Left ventricle myocardium inferior (tissue), 1 donor: ENCODE data around the gene BNC2. TPM values are rescaled to one million over a fixed set of nuclear protein-coding genes. Genes with fewer than 3 reads are reported as not detected.

Experiments
- DNase-seq: peaks from one replicate; pipeline ENCODE4 v3.0.0-alpha.2; 2020
- H3K27ac ChIP-seq: fragments of 200-600 bp; replicated peaks from 2 replicates; pipeline ENCODE4 v1.8.0; 2021
- H3K27me3 ChIP-seq: fragments of 200-600 bp; 2 replicates; pipeline ENCODE4 v1.8.0; 2021; ENCODE audit warnings: low read depth
- H3K36me3 ChIP-seq: fragments of 200-600 bp; 2 replicates; pipeline ENCODE4 v1.8.0; 2021
- H3K4me1 ChIP-seq: fragments of 200-600 bp; 2 replicates; pipeline ENCODE4 v1.8.0; 2021
- H3K4me3 ChIP-seq: fragments of 200-600 bp; 2 replicates; pipeline ENCODE4 v1.8.0; 2021; ENCODE audit warnings: mild to moderate bottlenecking, moderate library complexity
- H3K9me3 ChIP-seq: fragments of 200-600 bp; replicated peaks from 2 replicates; pipeline ENCODE4 v1.8.0; 2021
- CTCF ChIP-seq: fragments of 200-600 bp; IDR thresholded peaks from 2 replicates; pipeline ENCODE4 v1.8.0; 2021; ENCODE audit warnings: antibody characterized with exemption, mild to moderate bottlenecking, borderline replicate concordance
- intact Hi-C: fragments of 100-400 bp; cut with micrococcal nuclease; formaldehyde crosslinking; loops from one replicate; pipeline ENCODE4 v1.11.0; 2022
- total RNA-seq: library from RNA; stranded (reverse); fragmentation: NEBNext Ultra II Directional; extraction: Animal tissue kit (Norgen Biotek cat#: 25700); gene quantifications from one replicate; pipeline ENCODE4 v1.2.1, GENCODE V29; 2021
- donor health status: DM: no; HTN: yes; CAD: no; lungs with severe emphysema.

BNC2 gene
- total RNA-seq, 1 donor from 2014 or later: 3.5 TPM

GRCh38 chr9:16530669-16531642 is 339.5 kb downstream of the BNC2 start:
- H3K4me3 ChIP-seq: no peak overlapping the region
- peaks cover 5% of the 10 kb centered on the region for H3K27me3 ChIP-seq
- DNase-seq: no peak
- H3K9me3 ChIP-seq: no peaks in the 10 kb centered on the region
- H3K27ac ChIP-seq: no peak overlapping the region
- no peaks in the 10 kb centered on the region for H3K4me1 ChIP-seq
- no peaks in the 10 kb centered on the region for H3K36me3 ChIP-seq
- no peak for TF ChIP-seq CTCF
- intact Hi-C loops: no loop called here

GRCh38 chr9:16527573-16527972 is 342.9 kb downstream of the BNC2 start:
- Histone ChIP-seq H3K4me3 (no peak overlapping the region), H3K27me3 (peaks cover 5% of the 10 kb centered on the region), H3K36me3 (no peaks in the 10 kb centered on the region), H3K4me1 (peaks cover 4% of the 10 kb centered on the region), H3K27ac (no peak overlapping the region), H3K9me3 (no peaks in the 10 kb centered on the region)
- intact Hi-C loops: no loop called here
- no peak for TF ChIP-seq CTCF
- DNase-seq: no peak

DNA sequence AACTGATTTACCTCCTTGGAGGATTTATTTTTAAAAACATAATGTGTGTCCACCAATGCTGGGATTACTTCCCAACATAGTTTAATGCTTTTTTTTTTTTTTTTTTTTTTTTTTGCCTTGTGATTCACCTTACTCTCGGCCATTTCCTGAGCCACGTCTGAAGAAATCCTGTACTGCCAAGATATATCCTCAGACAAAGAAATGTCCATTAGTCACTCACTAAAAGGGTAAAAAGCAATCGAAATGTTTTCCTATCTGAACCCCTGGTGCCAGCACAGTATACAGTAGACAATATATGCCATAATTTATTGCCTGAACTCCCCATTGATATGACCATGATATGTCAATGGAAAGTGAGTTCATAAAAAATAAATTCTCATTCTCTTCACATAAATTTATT is 344.1 kb downstream of the BNC2 start:
- Histone ChIP-seq H3K27ac (no peak overlapping the region), H3K4me1 (peaks cover 12% of the 10 kb centered on the region), H3K27me3 (peaks cover 5% of the 10 kb centered on the region), H3K9me3 (no peaks in the 10 kb centered on the region), H3K4me3 (no peak overlapping the region), H3K36me3 (no peaks in the 10 kb centered on the region)
- no peak for TF ChIP-seq CTCF
- intact Hi-C loops: no loop called here
- DNase-seq: no peak

DNA sequence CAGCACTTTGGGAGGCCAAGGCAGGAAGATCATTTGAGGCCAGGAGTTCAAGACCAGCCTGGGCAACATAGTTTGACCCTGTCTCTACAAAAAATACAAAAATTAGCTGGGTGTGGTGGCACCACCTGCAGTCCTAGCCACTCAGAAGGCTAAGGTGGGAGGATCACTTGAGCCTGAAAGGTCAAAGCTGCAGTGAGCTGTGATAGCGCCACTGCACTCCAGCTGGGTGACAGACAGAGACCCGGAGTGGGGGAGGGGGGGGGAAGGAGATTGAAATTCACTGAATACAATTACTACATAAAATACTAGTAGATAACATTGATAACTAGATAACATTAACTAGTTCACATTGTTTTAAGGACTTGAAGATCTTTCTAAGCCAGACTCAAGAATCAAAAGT is 345.6 kb downstream of the BNC2 start:
- Histone ChIP-seq H3K36me3 (no peaks in the 10 kb centered on the region), H3K9me3 (no peaks in the 10 kb centered on the region)
- intact Hi-C loops: no loop called here

GRCh38 chr9:16524078-16524477 is 346.4 kb downstream of the BNC2 start:
- no peak overlapping the region for H3K27ac ChIP-seq
- intact Hi-C loops: no loop called here
- TF ChIP-seq CTCF: no peak
- H3K4me1 ChIP-seq: peaks cover 12% of the 10 kb centered on the region
- no peaks in the 10 kb centered on the region for H3K36me3 ChIP-seq
- no peak overlapping the region for H3K4me3 ChIP-seq
- no peak for DNase-seq
- no peaks in the 10 kb centered on the region for H3K27me3 ChIP-seq
- H3K9me3 ChIP-seq: no peaks in the 10 kb centered on the region

More for the DNA sequence above, 345.6 kb downstream of the BNC2 start:
- Histone ChIP-seq H3K27ac (no peak overlapping the region), H3K4me3 (no peak overlapping the region), H3K4me1 (peaks cover 12% of the 10 kb centered on the region), H3K27me3 (peaks cover 3% of the 10 kb centered on the region)
- DNase-seq: no peak
- TF ChIP-seq CTCF: no peak
